HEK293 (cell line): ENCODE data around the gene CIZ1.

Experiments used
- CTCF ChIA-PET: fragments of 350-600 bp; formaldehyde crosslinking; extraction: SDS; loops from one replicate; lab custom pipeline; 2021; ENCODE audit warnings: antibody characterized with exemption; lab: Yijun Ruan, JAX
- POLR2A ChIA-PET: fragments of 300-600 bp; formaldehyde crosslinking; extraction: SDS; loops from one replicate; lab custom pipeline; 2020; ENCODE audit warnings: antibody characterized with exemption, inconsistent platforms; lab: Yijun Ruan, JAX
- H3K27ac ChIP-seq: fragments of 200-500 bp; sonication (Bioruptor generic); 2 replicates; pipeline ENCODE4 v1.5.1; 2014; ENCODE audit warnings: low read depth, low read length, control low read depth, inconsistent platforms; ENCODE audit errors: extremely low read depth
- H3K36me3 ChIP-seq, 2 experiments: fragments of 200-500 bp in 1 of 2; sonication (Bioruptor generic) in 1 of 2; 1 replicate in 1 of 2; 2 replicates in 1 of 2; pipeline ENCODE4 v1.5.1; 2014 to 2017; ENCODE audit warnings: inconsistent platforms in 2 of 2, low read length in 2 of 2; ENCODE audit not compliant: control insufficient read depth in 2 of 2, insufficient read depth in 1 of 2
- H3K4me1 ChIP-seq: fragments of 200-500 bp; sonication (Bioruptor generic); 2 replicates; pipeline ENCODE4 v1.5.1; 2014; ENCODE audit warnings: mild to moderate bottlenecking, low read length, inconsistent platforms; ENCODE audit not compliant: control insufficient read depth, insufficient read depth
- H3K4me3 ChIP-seq: 2 replicates; pipeline ENCODE4 v1.5.1; 2011; ENCODE audit warnings: low read depth, mild to moderate bottlenecking, control low read depth, low read length, moderate library complexity
- H3K9me3 ChIP-seq: fragments of 200-500 bp; sonication (Bioruptor generic); 2 replicates; pipeline ENCODE4 v1.5.1; 2014; ENCODE audit warnings: low read depth, low read length, inconsistent platforms; ENCODE audit not compliant: control insufficient read depth, insufficient read depth
- AEBP2 ChIP-seq: fragments of 450-650 bp; formaldehyde crosslinking; IDR thresholded peaks from 2 replicates; pipeline ENCODE4 v1.5.1; 2016; ENCODE audit warnings: missing biosample characterization, missing genetic modification characterization, borderline replicate concordance
- GLI2 ChIP-seq: fragments of 450-650 bp; formaldehyde crosslinking; IDR thresholded peaks from 2 replicates; pipeline ENCODE4; 2017; ENCODE audit warnings: missing biosample characterization, missing genetic modification characterization, low read depth, borderline replicate concordance
- HIC1 ChIP-seq: fragments of 450-650 bp; formaldehyde crosslinking; IDR thresholded peaks from 2 replicates; pipeline ENCODE4 v1.5.1; 2016; ENCODE audit warnings: missing biosample characterization, missing genetic modification characterization
- PRDM10 ChIP-seq: fragments of 450-650 bp; formaldehyde crosslinking; IDR thresholded peaks from 2 replicates; pipeline ENCODE4 v1.5.1; 2016; ENCODE audit warnings: missing biosample characterization, missing genetic modification characterization
- ZBTB48 ChIP-seq: fragments of 450-650 bp; formaldehyde crosslinking; IDR thresholded peaks from 2 replicates; pipeline ENCODE4 v1.5.1; 2016; ENCODE audit warnings: missing biosample characterization, missing genetic modification characterization
- ZFP37 ChIP-seq: fragments of 450-650 bp; formaldehyde crosslinking; IDR thresholded peaks from 2 replicates; pipeline ENCODE4 v1.5.1; 2016; ENCODE audit warnings: missing biosample characterization, missing genetic modification characterization
- ZNF146 ChIP-seq: fragments of 450-650 bp; formaldehyde crosslinking; IDR thresholded peaks from 2 replicates; pipeline ENCODE4 v1.5.1; 2016; ENCODE audit warnings: missing biosample characterization, missing genetic modification characterization
- ZNF155 ChIP-seq: fragments of 450-650 bp; formaldehyde crosslinking; IDR thresholded peaks from 2 replicates; pipeline ENCODE4 v1.5.1; 2016; ENCODE audit warnings: missing biosample characterization, missing genetic modification characterization
- ZNF169 ChIP-seq: fragments of 450-650 bp; formaldehyde crosslinking; IDR thresholded peaks from 2 replicates; pipeline ENCODE4 v1.5.1; 2016; ENCODE audit warnings: missing biosample characterization, missing genetic modification characterization
- ZNF211 ChIP-seq: fragments of 450-650 bp; formaldehyde crosslinking; IDR thresholded peaks from 2 replicates; pipeline ENCODE4 v1.5.1; 2016; ENCODE audit warnings: low read depth, missing biosample characterization, missing genetic modification characterization
- ZNF221 ChIP-seq: fragments of 450-650 bp; formaldehyde crosslinking; IDR thresholded peaks from 2 replicates; pipeline ENCODE4 v1.5.1; 2017; ENCODE audit warnings: missing biosample characterization, missing genetic modification characterization, borderline replicate concordance
- ZNF23 ChIP-seq: fragments of 450-650 bp; formaldehyde crosslinking; IDR thresholded peaks from 2 replicates; pipeline ENCODE4 v1.5.1; 2016; ENCODE audit warnings: missing biosample characterization, missing genetic modification characterization, borderline replicate concordance
- ZNF292 ChIP-seq: fragments of 450-650 bp; formaldehyde crosslinking; IDR thresholded peaks from 2 replicates; pipeline ENCODE4 v1.5.1; 2016; ENCODE audit warnings: low read depth, missing biosample characterization, missing genetic modification characterization, borderline replicate concordance
- ZNF362 ChIP-seq: fragments of 450-650 bp; formaldehyde crosslinking; IDR thresholded peaks from 2 replicates; pipeline ENCODE4 v1.5.1; 2016; ENCODE audit warnings: missing biosample characterization, missing genetic modification characterization
- ZNF530 ChIP-seq: fragments of 450-650 bp; formaldehyde crosslinking; IDR thresholded peaks from 2 replicates; pipeline ENCODE4 v1.5.1; 2016; ENCODE audit warnings: low read depth, missing biosample characterization, missing genetic modification characterization
- ZNF544 ChIP-seq: fragments of 450-650 bp; formaldehyde crosslinking; IDR thresholded peaks from 2 replicates; pipeline ENCODE4 v1.5.0; 2017; ENCODE audit warnings: missing biosample characterization, missing genetic modification characterization
- ZNF704 ChIP-seq: fragments of 450-650 bp; formaldehyde crosslinking; IDR thresholded peaks from 2 replicates; pipeline ENCODE4 v1.5.1; 2016; ENCODE audit warnings: missing biosample characterization, missing genetic modification characterization
- ZSCAN16 ChIP-seq: fragments of 450-650 bp; formaldehyde crosslinking; IDR thresholded peaks from 2 replicates; pipeline ENCODE4 v1.5.1; 2016; ENCODE audit warnings: missing biosample characterization, missing genetic modification characterization

Gene CIZ1

GRCh38 chr9:128222880-128223670 lies 31.7 kb upstream of the CIZ1 start (continued):
- no peak for TF ChIP-seq ZBTB48 (tag by site-specific recombination)
- no peak for TF ChIP-seq ZNF23 (tag by site-specific recombination)
- no peak for TF ChIP-seq ZNF155
- no peak for TF ChIP-seq ZSCAN16 (tag by site-specific recombination)
- TF ChIP-seq GLI2 (tag by site-specific recombination): no peak
- no peak for TF ChIP-seq HIC1 (tag by site-specific recombination)
- no peak for TF ChIP-seq ZNF221 (tag by site-specific recombination)
- TF ChIP-seq ZNF544 (tag by site-specific recombination): no peak
- TF ChIP-seq, all 188 proteins: peak for 0

GRCh38 chr9:128222026-128222425 lies 30.7 kb upstream of the CIZ1 start:
- Histone ChIP-seq H3K4me1 (no peaks in the 10 kb centered on the region), H3K9me3 (no peaks in the 10 kb centered on the region), H3K27ac (no peak overlapping the region), H3K4me3 (no peak overlapping the region), H3K36me3 (peaks cover 0 to 43% of the 10 kb centered on the region in 2 experiments; a peak in 1 of 3 replicates)
- CTCF ChIA-PET: interaction anchor here (0.6 to 1.7 kb wide), 3 partner anchors 18 to 413 kb away, joined by 3 to 4 read pairs (median 4); partner anchors contain the start of gene DNM1
- POLR2A ChIA-PET: interaction anchor here (0.5 kb wide), 1 partner anchor 277 kb away, joined by 3 read pairs; no protein-coding TSS in a partner anchor
- no peak for TF ChIP-seq ZFP37 (tag by site-specific recombination)
- no peak for TF ChIP-seq ZNF169 (tag by site-specific recombination)
- no peak for TF ChIP-seq AEBP2 (tag by site-specific recombination)
- TF ChIP-seq ZNF530 (tag by site-specific recombination): no peak
- no peak for TF ChIP-seq ZNF146
- TF ChIP-seq ZNF544 (tag by site-specific recombination): no peak
- no peak for TF ChIP-seq ZNF362
- no peak for TF ChIP-seq PRDM10 (tag by site-specific recombination)
- no peak for TF ChIP-seq ZNF704 (tag by site-specific recombination)
- no peak for TF ChIP-seq ZNF292
- TF ChIP-seq ZNF211: no peak
